Chondrocyte (in vitro differentiated cells): ENCODE data around the gene GRAMD4. TPM values are rescaled to one million over a fixed set of nuclear protein-coding genes. Genes with fewer than 3 reads are reported as not detected.

Experiments
- DNase-seq: peaks from one replicate; pipeline ENCODE4 v3.0.0; 2021; ENCODE audit warnings: mixed read lengths, low spot score
- H3K27ac Mint-ChIP-seq: one replicate; pipeline ENCODE4 v1.8.0; 2021; ENCODE audit warnings: mild to moderate bottlenecking, moderate library complexity, mixed read lengths; ENCODE audit not compliant: unreplicated experiment
- H3K27me3 Mint-ChIP-seq: 2 replicates; pipeline ENCODE4 v1.8.0; 2021; ENCODE audit warnings: low read depth, mixed read lengths
- H3K36me3 Mint-ChIP-seq: 2 replicates; pipeline ENCODE4 v1.8.0; 2021; ENCODE audit warnings: low read depth, mixed read lengths
- H3K4me1 Mint-ChIP-seq: 2 replicates; pipeline ENCODE4 v1.8.0; 2021; ENCODE audit warnings: low read depth, mild to moderate bottlenecking, mixed read lengths
- H3K4me3 Mint-ChIP-seq: one replicate; pipeline ENCODE4 v1.8.0; 2021; ENCODE audit warnings: mild to moderate bottlenecking, moderate library complexity, mixed read lengths; ENCODE audit not compliant: unreplicated experiment
- H3K9me3 Mint-ChIP-seq: 2 replicates; pipeline ENCODE4 v1.8.0; 2021; ENCODE audit warnings: low read depth, mixed read lengths
- CTCF ChIP-seq: fragments of 200-600 bp; sonication (generic); IDR thresholded peaks from 2 replicates; pipeline ENCODE4 v1.5.0; 2021; ENCODE audit warnings: antibody characterized with exemption, mild to moderate bottlenecking, moderate library complexity
- total RNA-seq: library from RNA; stranded (reverse); gene quantifications from 3 replicates; pipeline ENCODE4 v1.2.1, GENCODE V29; 2021

The GRAMD4 gene
- total RNA-seq, 1 donor from 2014 or later = 31.7 TPM

GRCh38 chr22:46574438-46574992 is 45.7 kb upstream of the GRAMD4 start:
- peak; percentile 67 for DNase-seq
- no peaks in the 10 kb centered on the region for H3K36me3 Mint-ChIP-seq
- H3K4me3 Mint-ChIP-seq = no peak overlapping the region
- no peak overlapping the region for H3K27ac Mint-ChIP-seq
- H3K27me3 Mint-ChIP-seq = no peaks in the 10 kb centered on the region
- peaks cover 10% of the 10 kb centered on the region for H3K9me3 Mint-ChIP-seq
- TF ChIP-seq CTCF = no peak
- peaks cover 31% of the 10 kb centered on the region for H3K4me1 Mint-ChIP-seq

- peak; percentile 51 for DNase-seq
- Mint-ChIP-seq H3K4me1 (peaks cover 39% of the 10 kb centered on the region), H3K4me3 (peak overlapping the region; percentile 73), H3K9me3 (peaks cover 10% of the 10 kb centered on the region), H3K27ac (no peak overlapping the region), H3K36me3 (no peaks in the 10 kb centered on the region), H3K27me3 (no peaks in the 10 kb centered on the region)
- no peak for TF ChIP-seq CTCF
These were observed 44.9 kb upstream of the GRAMD4 start for GRCh38 chr22:46574993-46575910.

DNA sequence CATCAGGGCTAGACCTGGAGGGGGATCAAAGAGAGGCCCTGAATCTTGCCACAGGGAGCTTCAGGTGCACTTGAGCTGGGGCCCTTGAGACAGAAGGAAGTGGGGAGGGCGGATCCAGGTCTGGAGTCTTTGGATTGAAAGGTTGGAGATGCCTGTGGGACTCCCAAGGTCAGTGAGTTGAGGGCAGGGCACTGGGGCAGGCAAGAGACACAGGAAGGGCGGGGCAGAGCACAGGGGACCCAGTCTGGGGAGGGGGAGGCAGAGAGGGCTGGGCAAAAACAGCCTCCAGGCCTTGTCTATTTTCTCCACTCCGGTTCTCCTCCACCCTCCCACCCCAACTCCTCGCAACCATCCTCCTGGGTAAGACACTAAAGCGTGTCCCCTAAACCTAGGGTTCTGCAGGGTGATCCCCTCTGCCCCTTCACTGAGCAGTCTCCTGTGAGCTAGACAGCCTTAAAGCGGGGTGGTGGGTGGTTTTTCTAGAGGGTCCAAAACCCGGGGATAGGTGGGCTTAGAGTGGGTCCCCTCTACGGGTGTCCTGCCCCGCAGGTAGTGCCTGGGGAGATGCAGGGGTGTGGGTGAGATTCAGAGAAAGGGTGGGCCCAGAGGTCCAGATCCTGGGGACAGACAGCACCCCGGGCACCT is 44.2 kb upstream of the GRAMD4 start:
- no peak for TF ChIP-seq CTCF
- Mint-ChIP-seq H3K9me3 (peaks cover 10% of the 10 kb centered on the region), H3K4me3 (peak overlapping the region; percentile 73), H3K4me1 (peaks cover 40% of the 10 kb centered on the region), H3K27ac (no peak overlapping the region), H3K27me3 (no peaks in the 10 kb centered on the region), H3K36me3 (no peaks in the 10 kb centered on the region)
- peak; percentile 81 for DNase-seq

GRCh38 chr22:46576556-46577367 is 43.4 kb upstream of the GRAMD4 start:
- Mint-ChIP-seq H3K27me3 (no peaks in the 10 kb centered on the region), H3K36me3 (no peaks in the 10 kb centered on the region), H3K27ac (no peak overlapping the region), H3K4me3 (peak overlapping the region; percentile 73), H3K9me3 (peaks cover 5% of the 10 kb centered on the region), H3K4me1 (peaks cover 40% of the 10 kb centered on the region)
- TF ChIP-seq CTCF = no peak
- peak; percentile 76 for DNase-seq
